GM13976 (cell line): ENCODE data around the gene PIP4K2B.
A peak's percentile ranks its signal among the peaks of the same experiment; 100 is the strongest.

Experiments used
- DNase-seq: peaks from one replicate; pipeline ENCODE4 v3.0.0; 2012; ENCODE audit warnings: low spot score
- CTCF ChIP-seq: IDR thresholded peaks from 2 replicates; pipeline ENCODE4 v1.5.1; 2012; ENCODE audit warnings: borderline replicate concordance, mild to moderate bottlenecking; ENCODE audit not compliant: insufficient read depth; ENCODE audit errors: extremely low read depth, missing control alignments, control extremely low read depth
- in situ Hi-C: fragments of 300-500 bp; cut with MboI; formaldehyde crosslinking; loops from one replicate; pipeline ENCODE4 v1.12.0; 2022; ENCODE audit warnings: low sequenced_read_pairs, mixed read lengths, inconsistent platforms; ENCODE audit not compliant: unreplicated experiment

PIP4K2B gene

GRCh38 chr17:38753071-38753506, 46.3 kb downstream of the PIP4K2B start:
- no peak for DNase-seq
- TF ChIP-seq CTCF: no peak
- in situ Hi-C loops: no loop called here

GRCh38 chr17:38752308-38753070, 46.9 kb downstream of the PIP4K2B start, which contains the start of gene PSMB3:
TSS of gene PSMB3 (plus strand) at chr17:38752741. CDS start at chr17:38752827, 86 bp downstream.
- in situ Hi-C loops: no loop called here
- no peak for TF ChIP-seq CTCF

GRCh38 chr17:38751808-38752307, 47.5 kb downstream of the PIP4K2B start:
- no peak for DNase-seq
- no peak for TF ChIP-seq CTCF
- in situ Hi-C loops: no loop called here

More at GRCh38 chr17:38752308-38753070, 46.9 kb downstream of the PIP4K2B start, which contains the start of gene PSMB3:
- DNase-seq: peak; percentile 97

- no peak for DNase-seq
- in situ Hi-C loops: no loop called here
- TF ChIP-seq CTCF: no peak
These were observed 48.1 kb downstream of the PIP4K2B start for GRCh38 chr17:38751144-38751807.

GRCh38 chr17:38750312-38751121, 48.8 kb downstream of the PIP4K2B start:
- no peak for TF ChIP-seq CTCF
- in situ Hi-C loops: no loop called here
- DNase-seq: no peak

- no peak for TF ChIP-seq CTCF
- DNase-seq: no peak
- in situ Hi-C loops: no loop called here
These were observed 49.4 kb downstream of the PIP4K2B start for GRCh38 chr17:38750044-38750311.
